Cardiac muscle cell (in vitro differentiated cells and primary cell): ENCODE results near the gene TMEM106B. TPM values are rescaled to one million over a fixed set of nuclear protein-coding genes. Genes with fewer than 3 reads are reported as not detected.

Experiments used
- DNase-seq, 2 donors: peaks; one replicate each; pipeline versions ENCODE4 v3.0.0 to v3.0.0-alpha.2; 2010 to 2017; ENCODE audit warnings: low read depth in 1 of 2, low spot score in 1 of 2
- H3K27ac ChIP-seq: fragments of 200-600 bp; sonication (generic); 2 replicates; pipeline ENCODE4 v1.5.1; 2016
- H3K27me3 ChIP-seq: fragments of 200-600 bp; sonication (generic); 2 replicates; pipeline ENCODE4 v1.6.0; 2016; ENCODE audit warnings: control low read depth
- H3K36me3 ChIP-seq: fragments of 200-600 bp; sonication (generic); 2 replicates; pipeline ENCODE4 v1.5.1; 2016; ENCODE audit warnings: control low read depth
- H3K4me1 ChIP-seq: fragments of 200-600 bp; sonication (generic); 2 replicates; pipeline ENCODE4 v1.8.1; 2017; ENCODE audit warnings: low read depth, mild to moderate bottlenecking, mixed run types
- H3K4me3 ChIP-seq: fragments of 200-600 bp; sonication (generic); 2 replicates; pipeline ENCODE4 v1.5.1; 2016; ENCODE audit warnings: mild to moderate bottlenecking
- H3K9me3 ChIP-seq: fragments of 200-600 bp; sonication (generic); 2 replicates; pipeline ENCODE4 v1.5.1; 2017; ENCODE audit warnings: low read depth, mild to moderate bottlenecking, control low read depth
- CTCF ChIP-seq: IDR thresholded peaks from 2 replicates; pipeline ENCODE4 v1.5.1; 2012; ENCODE audit warnings: low read depth, mild to moderate bottlenecking, low read length
- polyA plus RNA-seq: library from polyadenylated mRNA; unstranded; fragments of >200 nt; fragmentation: Nextera tagmentation; extraction: Ambion mirVana; gene quantifications from 2 replicates; pipeline ENCODE4 v1.2.1, GENCODE V29; 2016
- total RNA-seq: library from RNA; depleted of rRNA; stranded (reverse); fragments of >200 nt; gene quantifications from 2 replicates; pipeline ENCODE4 v1.2.3, GENCODE V29; 2016

The TMEM106B gene
- total and polyA plus RNA-seq, 2 experiments from 2014 or later: 51.6 to 86.7 TPM

GRCh38 chr7:12210179-12211053 lies 678 bp upstream of the TMEM106B start:
- H3K36me3 ChIP-seq: peaks cover 4% of the 10 kb centered on the region
- H3K9me3 ChIP-seq: no peaks in the 10 kb centered on the region
- no peak for TF ChIP-seq CTCF
- no peak for DNase-seq
- peak overlapping the region; percentile 53 for H3K4me3 ChIP-seq
- peaks cover 9% of the 10 kb centered on the region for H3K4me1 ChIP-seq
- H3K27me3 ChIP-seq: no peaks in the 10 kb centered on the region
- peak overlapping the region; percentile 96 for H3K27ac ChIP-seq

- TF ChIP-seq CTCF: no peak
- peaks cover 4% of the 10 kb centered on the region for H3K36me3 ChIP-seq
- no peaks in the 10 kb centered on the region for H3K27me3 ChIP-seq
- peak overlapping the region; percentile 96 for H3K27ac ChIP-seq
- peak; percentile 10 to 68 for DNase-seq
- H3K9me3 ChIP-seq: no peaks in the 10 kb centered on the region
- peaks cover 9% of the 10 kb centered on the region for H3K4me1 ChIP-seq
- H3K4me3 ChIP-seq: peak overlapping the region; percentile 53
Measured at GRCh38 chr7:12211711-12212485, 804 bp downstream of the TMEM106B start.

- H3K27ac ChIP-seq: no peak overlapping the region
- TF ChIP-seq CTCF: no peak
- no peak overlapping the region for H3K4me3 ChIP-seq
- peaks cover 7% of the 10 kb centered on the region for H3K4me1 ChIP-seq
- peaks cover 26% of the 10 kb centered on the region for H3K36me3 ChIP-seq
- no peak for DNase-seq
- H3K9me3 ChIP-seq: no peaks in the 10 kb centered on the region
- H3K27me3 ChIP-seq: no peaks in the 10 kb centered on the region
Measured at GRCh38 chr7:12217311-12217710, 6.2 kb downstream of the TMEM106B start.

- Histone ChIP-seq H3K27ac (no peak overlapping the region), H3K36me3 (peaks cover 35% of the 10 kb centered on the region), H3K27me3 (no peaks in the 10 kb centered on the region), H3K4me1 (no peaks in the 10 kb centered on the region), H3K4me3 (no peak overlapping the region), H3K9me3 (no peaks in the 10 kb centered on the region)
- no peak for DNase-seq
- no peak for TF ChIP-seq CTCF
Measured at GRCh38 chr7:12220389-12221046, 9.4 kb downstream of the TMEM106B start.

- Histone ChIP-seq H3K36me3 (peaks cover 35% of the 10 kb centered on the region), H3K27me3 (no peaks in the 10 kb centered on the region), H3K4me1 (no peaks in the 10 kb centered on the region), H3K27ac (no peak overlapping the region), H3K9me3 (no peaks in the 10 kb centered on the region), H3K4me3 (no peak overlapping the region)
- TF ChIP-seq CTCF: no peak
- DNase-seq: peak in 1 of 2 donors; percentile 3
Measured at GRCh38 chr7:12221414-12221813, 10.3 kb downstream of the TMEM106B start.
